Left colon (tissue), 2 donors: ENCODE data around the gene HTN3. TPM values are rescaled to one million over a fixed set of nuclear protein-coding genes. Genes with fewer than 3 reads are reported as not detected.

Experiments
- ATAC-seq: fragments of 200-7000 bp; cut with Tn5 transposase; one replicate; pipeline ENCODE4 v1.9.1; 2020; ENCODE audit warnings: mild to moderate bottlenecking, moderate library complexity
- DNase-seq, 2 donors: peaks; one replicate each; pipeline ENCODE4 v3.0.0-alpha.2; 2020
- intact Hi-C, 2 donors: fragments of 100-400 bp; cut with DNase I in 1 of 2; cut with micrococcal nuclease in 1 of 2; formaldehyde crosslinking; loops; one replicate each; pipeline versions ENCODE4 v1.11.2 to v1.14.0; 2022; cut with DNase I, micrococcal nuclease
- total RNA-seq, 2 donors: library from RNA; stranded (reverse); fragmentation: NEBNext Ultra II Directional; extraction: Animal tissue kit (Norgen Biotek cat#: 25700); gene quantifications; one replicate each; pipeline ENCODE4 v1.2.1, GENCODE V29; 2021
- donor health status: DM: no; HTN: no; CAD: no.
- donor health status: DM: yes; HTN: yes; CAD: no.

Gene HTN3
- total RNA-seq, 2 donors from 2014 or later: not detected

- ATAC-seq (peak; percentile 85), DNase-seq (no peak)
- intact Hi-C loops: no loop called here
Measured at GRCh38 chr4:70080205-70080604, 51.9 kb downstream of the HTN3 start.

Other genes with a start within 250 kb of the HTN3 start
- gene SULT1E1, start 168.3 kb upstream of the HTN3 start, total RNA-seq: under 1 TPM in 1 of 2 donors, not detected in 1; 0.47 TPM
- gene CSN1S1, start 97.4 kb upstream of the HTN3 start, total RNA-seq: not detected
- not detected for gene CSN2, start 62.7 kb upstream of the HTN3 start, total RNA-seq
- gene STATH, start 32.5 kb upstream of the HTN3 start, total RNA-seq: not detected
- not detected for gene HTN1, start 22.0 kb downstream of the HTN3 start, total RNA-seq
- gene PRR27, start 125.8 kb downstream of the HTN3 start, total RNA-seq: not detected
- gene ODAM, start 167.3 kb downstream of the HTN3 start, total RNA-seq: not detected
- gene FDCSP, start 197.7 kb downstream of the HTN3 start, total RNA-seq: not detected
- not detected for gene CSN3, start 214.1 kb downstream of the HTN3 start, total RNA-seq